C4-2B (cell line): ENCODE data around the gene FBXO3.
"Not testable (repeated sequence)": the region's sequence is repeated elsewhere in the genome, so short reads cannot be mapped to it uniquely, and the experiment has no call there.

Experiments
- ZFX ChIP-seq: fragments of 450-650 bp; IDR thresholded peaks from 2 replicates; pipeline ENCODE4 v1.6.1; 2017
- TF ChIP-seq, protein P1 (sequence below): fragments of 450-650 bp; conservative IDR thresholded peaks from 2 replicates; pipeline ENCODE4 v1.5.1; 2017; ENCODE audit warnings: mild to moderate bottlenecking

DNA sequence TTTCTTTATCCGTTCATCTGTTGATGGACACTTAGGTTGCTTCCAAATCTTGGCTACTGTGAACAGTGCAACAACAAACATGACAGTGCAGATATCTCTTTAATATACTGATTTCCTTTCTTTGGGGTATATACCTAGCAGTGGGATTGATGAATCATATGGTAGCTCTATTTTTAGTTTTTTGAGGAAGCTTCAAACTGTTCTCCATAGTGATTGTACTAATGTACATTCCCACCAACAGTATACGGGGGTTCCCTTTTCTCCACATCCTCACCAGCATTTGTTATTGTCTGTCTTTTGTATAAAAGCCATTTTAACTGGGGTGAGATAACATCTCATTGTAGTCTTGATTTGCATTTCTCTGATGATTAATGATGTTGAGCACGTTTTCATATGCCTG, 48.7 kb upstream of the FBXO3 start:
- TF ChIP-seq, protein P1, sequence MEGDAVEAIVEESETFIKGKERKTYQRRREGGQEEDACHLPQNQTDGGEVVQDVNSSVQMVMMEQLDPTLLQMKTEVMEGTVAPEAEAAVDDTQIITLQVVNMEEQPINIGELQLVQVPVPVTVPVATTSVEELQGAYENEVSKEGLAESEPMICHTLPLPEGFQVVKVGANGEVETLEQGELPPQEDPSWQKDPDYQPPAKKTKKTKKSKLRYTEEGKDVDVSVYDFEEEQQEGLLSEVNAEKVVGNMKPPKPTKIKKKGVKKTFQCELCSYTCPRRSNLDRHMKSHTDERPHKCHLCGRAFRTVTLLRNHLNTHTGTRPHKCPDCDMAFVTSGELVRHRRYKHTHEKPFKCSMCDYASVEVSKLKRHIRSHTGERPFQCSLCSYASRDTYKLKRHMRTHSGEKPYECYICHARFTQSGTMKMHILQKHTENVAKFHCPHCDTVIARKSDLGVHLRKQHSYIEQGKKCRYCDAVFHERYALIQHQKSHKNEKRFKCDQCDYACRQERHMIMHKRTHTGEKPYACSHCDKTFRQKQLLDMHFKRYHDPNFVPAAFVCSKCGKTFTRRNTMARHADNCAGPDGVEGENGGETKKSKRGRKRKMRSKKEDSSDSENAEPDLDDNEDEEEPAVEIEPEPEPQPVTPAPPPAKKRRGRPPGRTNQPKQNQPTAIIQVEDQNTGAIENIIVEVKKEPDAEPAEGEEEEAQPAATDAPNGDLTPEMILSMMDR: not testable (repeated sequence)
- TF ChIP-seq ZFX: not testable (repeated sequence)
